ENCODE results near the gene HOXB4.

The HOXB4 gene

DNA sequence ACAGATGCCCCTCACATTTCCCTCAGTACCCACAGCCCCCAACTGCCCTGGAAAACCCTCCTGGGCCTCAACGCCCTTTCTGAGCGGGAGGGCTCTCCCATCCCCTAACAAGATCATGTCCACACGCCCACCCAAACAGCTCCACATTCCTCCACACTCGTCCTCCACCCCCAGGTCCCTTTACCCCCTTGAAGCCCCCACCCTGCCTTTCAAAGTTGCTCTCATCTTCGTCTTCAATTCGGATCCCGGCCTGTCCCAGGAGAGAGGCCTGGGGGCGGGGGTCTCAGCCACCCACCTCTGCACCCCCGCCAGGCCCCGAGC lies 14.3 kb downstream of the HOXB4 start:
- no peak overlapping the region for H3K27ac ChIP-seq
- H3K4me3 ChIP-seq (ENCODE audit: low read depth, low read length), result no peak overlapping the region
- H3K27me3 ChIP-seq (ENCODE audit: control insufficient read depth, insufficient read depth, low read length), result no peaks in the 10 kb centered on the region
- TF ChIP-seq, protein P1, sequence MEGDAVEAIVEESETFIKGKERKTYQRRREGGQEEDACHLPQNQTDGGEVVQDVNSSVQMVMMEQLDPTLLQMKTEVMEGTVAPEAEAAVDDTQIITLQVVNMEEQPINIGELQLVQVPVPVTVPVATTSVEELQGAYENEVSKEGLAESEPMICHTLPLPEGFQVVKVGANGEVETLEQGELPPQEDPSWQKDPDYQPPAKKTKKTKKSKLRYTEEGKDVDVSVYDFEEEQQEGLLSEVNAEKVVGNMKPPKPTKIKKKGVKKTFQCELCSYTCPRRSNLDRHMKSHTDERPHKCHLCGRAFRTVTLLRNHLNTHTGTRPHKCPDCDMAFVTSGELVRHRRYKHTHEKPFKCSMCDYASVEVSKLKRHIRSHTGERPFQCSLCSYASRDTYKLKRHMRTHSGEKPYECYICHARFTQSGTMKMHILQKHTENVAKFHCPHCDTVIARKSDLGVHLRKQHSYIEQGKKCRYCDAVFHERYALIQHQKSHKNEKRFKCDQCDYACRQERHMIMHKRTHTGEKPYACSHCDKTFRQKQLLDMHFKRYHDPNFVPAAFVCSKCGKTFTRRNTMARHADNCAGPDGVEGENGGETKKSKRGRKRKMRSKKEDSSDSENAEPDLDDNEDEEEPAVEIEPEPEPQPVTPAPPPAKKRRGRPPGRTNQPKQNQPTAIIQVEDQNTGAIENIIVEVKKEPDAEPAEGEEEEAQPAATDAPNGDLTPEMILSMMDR (IDR thresholded peaks at IDR 0.05), result no peak
- no peak overlapping the region for H3K4me2 ChIP-seq (ENCODE audit: low read length)
- no peaks in the 10 kb centered on the region for H3K4me1 ChIP-seq
- H3K36me3 ChIP-seq (ENCODE audit: control insufficient read depth, insufficient read depth, low read length), result no peaks in the 10 kb centered on the region
- H3K9ac ChIP-seq, result no peak overlapping the region
- no peaks in the 10 kb centered on the region for H3K9me3 ChIP-seq (ENCODE audit: control insufficient read depth, low read length)
- no peaks in the 10 kb centered on the region for H3K79me2 ChIP-seq
- no peak overlapping the region for H2AFZ ChIP-seq

GRCh38 chr17:48563385-48563838 lies 14.7 kb downstream of the HOXB4 start:
- no peaks in the 10 kb centered on the region for H3K79me2 ChIP-seq
- no peaks in the 10 kb centered on the region for H3K36me3 ChIP-seq (ENCODE audit: control insufficient read depth, insufficient read depth, low read length)
- no peak overlapping the region for H3K9ac ChIP-seq
- H2AFZ ChIP-seq, result no peak overlapping the region
- H3K9me3 ChIP-seq (ENCODE audit: control insufficient read depth, low read length), result no peaks in the 10 kb centered on the region
- H3K27me3 ChIP-seq (ENCODE audit: control insufficient read depth, insufficient read depth, low read length), result no peaks in the 10 kb centered on the region
- H3K4me1 ChIP-seq, result no peaks in the 10 kb centered on the region
- peak overlapping the region; percentile 5 for H3K4me3 ChIP-seq (ENCODE audit: low read depth, low read length)
- H3K27ac ChIP-seq, result no peak overlapping the region
- peak overlapping the region; percentile 22 for H3K4me2 ChIP-seq (ENCODE audit: low read length)
- TF ChIP-seq, protein P1 (IDR thresholded peaks at IDR 0.05), result no peak

- Histone ChIP-seq H3K4me3 (ENCODE audit: low read depth, low read length) (peak overlapping the region; percentile 5), H3K27ac (no peak overlapping the region), H3K4me1 (no peaks in the 10 kb centered on the region), H3K9me3 (ENCODE audit: control insufficient read depth, low read length) (no peaks in the 10 kb centered on the region), H3K79me2 (no peaks in the 10 kb centered on the region), H3K9ac (no peak overlapping the region), H3K27me3 (ENCODE audit: control insufficient read depth, insufficient read depth, low read length) (no peaks in the 10 kb centered on the region), H3K36me3 (ENCODE audit: control insufficient read depth, insufficient read depth, low read length) (no peaks in the 10 kb centered on the region), H3K4me2 (ENCODE audit: low read length) (peak overlapping the region; percentile 59), H2AFZ (no peak overlapping the region)
- TF ChIP-seq, protein P1 (IDR thresholded peaks at IDR 0.05), result no peak
Observed at GRCh38 chr17:48562934-48563333, 15.2 kb downstream of the HOXB4 start.

- H3K4me2 ChIP-seq (ENCODE audit: low read length), result peak overlapping the region; percentile 59
- H3K9me3 ChIP-seq (ENCODE audit: control insufficient read depth, low read length), result no peaks in the 10 kb centered on the region
- H3K36me3 ChIP-seq (ENCODE audit: control insufficient read depth, insufficient read depth, low read length), result no peaks in the 10 kb centered on the region
- H3K27ac ChIP-seq, result no peak overlapping the region
- H3K79me2 ChIP-seq, result no peaks in the 10 kb centered on the region
- H3K4me3 ChIP-seq (ENCODE audit: low read depth, low read length), result no peak overlapping the region
- H3K9ac ChIP-seq, result no peak overlapping the region
- no peaks in the 10 kb centered on the region for H3K4me1 ChIP-seq
- TF ChIP-seq, protein P1 (IDR thresholded peaks at IDR 0.05), result no peak
- H2AFZ ChIP-seq, result no peak overlapping the region
- H3K27me3 ChIP-seq (ENCODE audit: control insufficient read depth, insufficient read depth, low read length), result no peaks in the 10 kb centered on the region
Observed at GRCh38 chr17:48561884-48562810, 16.0 kb downstream of the HOXB4 start.

Measured in parathyroid adenoma (tissue), 2 donors.